ENCODE results near the gene BSG.
A peak's percentile ranks its signal among the peaks of the same experiment; 100 is the strongest.
"Not testable (repeated sequence)": the region's sequence is repeated elsewhere in the genome, so short reads cannot be mapped to it uniquely, and the experiment has no call there.

BSG gene

DNA sequence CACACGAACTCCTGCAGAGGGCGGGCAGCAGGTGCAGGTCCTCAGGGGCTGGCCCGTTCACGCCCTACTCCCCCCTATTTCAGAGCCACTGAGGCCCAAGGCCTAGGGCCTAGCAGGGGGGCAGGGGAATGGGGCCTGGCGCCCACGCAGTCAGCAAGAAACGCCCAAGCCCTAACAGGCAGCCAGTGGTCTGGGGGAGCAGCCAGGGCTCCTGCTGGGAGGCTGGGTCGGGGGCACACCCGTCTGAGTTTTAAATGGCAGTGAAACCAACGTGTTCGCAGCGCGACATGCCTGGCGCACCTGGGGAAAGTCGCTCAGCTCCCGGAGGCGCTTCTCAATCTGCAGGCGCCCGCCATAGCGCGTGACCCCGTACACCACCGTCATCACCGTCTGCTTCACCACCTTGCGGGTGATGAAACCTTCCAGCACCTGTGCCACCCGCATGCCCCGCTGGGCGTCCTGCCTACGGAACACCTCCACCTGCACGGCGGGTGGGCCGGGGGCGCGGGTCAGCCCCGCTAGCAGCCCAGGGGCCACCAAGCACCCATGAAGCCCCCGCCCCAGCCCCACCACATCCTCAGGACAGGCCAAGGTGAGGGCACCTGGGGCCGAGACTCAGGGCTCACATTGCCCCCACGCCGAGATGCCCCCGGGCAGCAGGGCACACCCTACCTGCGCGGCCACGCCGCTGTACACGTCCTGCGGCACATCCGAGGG, 47.0 kb downstream of the BSG start:
- DNase-seq (ENCODE audit: low read depth in 4 of 4, low spot score in 1 of 4) = no peak

DNA sequence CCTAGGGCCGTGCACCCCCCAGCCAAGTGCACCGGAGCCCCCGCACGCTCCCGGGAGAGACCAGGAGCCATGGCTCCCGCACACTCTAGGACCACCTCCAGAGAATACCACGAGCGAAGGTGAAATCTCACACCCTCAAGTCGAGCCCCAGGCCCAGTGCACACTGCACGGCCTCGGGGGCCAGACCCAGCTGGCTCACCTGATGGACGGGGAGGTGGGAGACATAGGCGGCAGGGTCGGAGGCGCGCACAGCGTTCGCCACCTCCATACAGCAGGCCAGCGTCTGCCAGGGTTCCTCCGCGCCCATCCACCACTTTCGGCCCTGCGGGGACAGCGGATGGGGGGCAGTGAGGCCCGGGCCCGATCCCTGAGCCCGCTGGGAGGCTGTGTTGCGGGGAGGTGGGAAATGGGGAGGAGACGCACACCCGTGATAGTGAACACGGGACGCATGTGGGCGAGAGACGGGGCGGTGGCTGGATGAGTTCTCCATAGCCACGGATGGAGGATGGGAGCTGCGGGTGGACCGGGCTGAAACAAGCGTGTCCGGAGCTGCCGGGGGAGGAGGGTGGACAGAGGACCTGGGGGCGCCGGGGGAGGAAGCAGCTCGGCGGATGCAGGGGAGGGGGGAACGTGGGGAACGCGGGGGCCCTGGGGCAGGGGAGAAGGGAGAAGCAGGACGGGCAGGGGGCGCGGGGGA, 47.9 kb downstream of the BSG start:
- no peak for DNase-seq (ENCODE audit: low read depth in 4 of 4, low spot score in 1 of 4)

DNA sequence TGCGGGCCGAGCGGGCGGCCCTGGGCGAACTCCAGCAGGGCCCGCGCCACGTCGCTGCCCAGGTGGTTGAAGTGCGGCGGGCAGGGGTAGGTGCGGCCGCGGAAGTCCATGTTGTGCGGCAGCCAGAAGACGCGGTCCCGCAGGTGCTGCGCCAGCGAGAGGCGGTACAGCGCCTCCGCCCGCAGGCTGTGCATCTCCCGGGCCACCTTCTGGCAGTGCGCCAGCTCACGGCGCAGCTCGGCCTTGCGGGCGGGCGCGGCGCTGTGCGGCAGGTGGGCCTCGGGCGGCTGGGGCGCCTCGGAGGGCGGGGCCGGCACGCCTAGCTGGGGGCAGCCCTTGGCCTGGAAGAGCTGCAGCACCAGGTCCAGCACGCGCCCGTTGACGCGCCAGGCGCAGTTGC, 48.8 kb downstream of the BSG start:
- DNase-seq (ENCODE audit: low read depth in 4 of 4, low spot score in 1 of 4) = not testable (repeated sequence)

DNA sequence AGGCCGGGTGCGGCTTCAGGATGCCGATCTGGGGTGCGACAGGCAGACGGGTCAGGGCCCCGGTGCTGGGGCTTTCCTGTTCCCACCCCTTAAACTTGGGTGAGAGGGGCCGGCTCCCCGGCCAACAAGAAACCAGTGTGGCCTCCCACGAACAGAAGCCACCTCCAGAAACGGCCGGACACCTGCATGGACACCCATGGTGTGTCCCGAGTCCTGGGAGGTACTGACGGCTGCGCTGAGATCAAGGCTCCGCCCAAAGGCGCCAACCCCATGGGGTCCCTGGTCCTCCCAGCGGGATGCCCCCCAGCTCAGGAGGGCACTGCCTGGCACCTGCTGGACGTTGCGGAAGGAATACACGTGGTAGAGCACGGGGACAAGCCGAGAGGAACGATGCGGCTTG, 49.4 kb downstream of the BSG start:
- DNase-seq (ENCODE audit: low read depth in 4 of 4, low spot score in 1 of 4) = no peak

DNA sequence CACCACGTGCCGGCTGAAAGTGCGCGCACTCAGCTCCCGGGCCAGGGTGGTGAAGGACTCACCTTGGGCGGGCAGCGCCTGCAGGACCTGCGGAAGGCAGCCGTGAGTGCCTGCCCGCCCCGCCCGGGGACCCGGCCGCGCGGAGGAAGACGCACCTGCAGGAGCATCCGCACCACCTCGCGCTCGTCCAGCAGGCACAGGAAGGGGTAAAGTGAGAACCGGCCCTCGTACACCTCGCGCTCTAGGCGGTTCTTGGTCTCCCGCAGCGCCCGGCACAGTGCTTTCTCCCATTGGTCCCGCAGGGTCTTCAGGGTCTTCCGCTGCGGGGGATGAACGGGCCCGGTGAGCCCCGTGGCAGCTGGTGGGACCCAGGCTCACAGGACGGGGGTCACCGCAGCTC, 50.3 kb downstream of the BSG start:
- no peak for DNase-seq (ENCODE audit: low read depth in 4 of 4, low spot score in 1 of 4)

DNA sequence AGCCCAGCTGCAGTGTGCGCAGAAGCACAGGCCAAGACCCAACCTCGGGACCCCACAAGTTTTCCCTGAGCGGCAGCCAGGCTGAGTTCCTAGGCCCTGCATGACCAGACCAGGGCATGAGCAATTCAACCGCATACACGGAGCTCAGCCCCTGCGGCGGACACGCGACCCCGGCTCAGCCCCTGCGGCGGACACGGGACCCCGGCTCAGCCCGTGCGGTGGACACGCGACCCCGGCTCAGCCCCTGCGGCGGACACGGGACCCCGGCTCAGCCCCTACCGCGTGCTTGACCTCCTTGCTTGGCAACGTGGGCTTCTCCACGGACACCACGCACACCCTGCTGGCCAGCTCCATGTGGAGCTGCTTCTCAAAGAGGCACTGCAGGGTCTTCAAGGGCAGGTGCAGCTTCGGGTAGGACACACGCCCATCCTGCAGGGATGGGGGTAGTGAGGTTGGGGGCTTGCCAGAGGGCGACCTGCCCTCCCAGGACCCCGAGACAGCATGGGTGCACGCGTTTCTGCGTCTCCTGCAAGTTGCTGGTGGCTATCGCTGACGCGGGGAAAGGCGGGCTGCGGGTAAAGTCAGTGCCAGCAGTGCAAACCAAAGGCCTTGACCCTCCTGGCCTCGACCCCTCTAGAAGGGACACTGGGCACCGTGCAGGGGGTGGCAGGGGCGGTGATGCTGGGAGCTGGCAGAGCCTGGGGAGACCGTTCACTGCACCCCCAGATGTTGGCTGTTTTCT, 51.0 kb downstream of the BSG start:
- DNase-seq (ENCODE audit: low read depth in 4 of 4, low spot score in 1 of 4) = no peak

DNA sequence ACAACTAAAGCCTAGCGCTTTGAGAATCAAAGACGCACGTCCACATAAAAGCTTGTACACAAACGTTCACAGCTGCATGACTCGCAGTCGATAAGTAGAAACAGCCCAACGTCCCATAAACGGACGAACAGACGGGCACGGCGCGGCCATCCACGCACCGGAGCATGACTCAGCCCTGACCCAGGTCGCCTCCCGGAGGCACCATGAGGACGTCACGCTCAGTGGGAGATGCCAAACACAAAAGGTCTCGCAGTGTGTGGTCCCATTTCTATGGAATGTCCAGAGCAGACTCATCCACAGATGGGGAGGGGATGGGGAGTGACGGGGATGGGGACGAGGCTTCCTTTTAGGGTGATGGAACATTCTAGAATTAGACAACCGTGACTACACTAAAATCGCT, 51.6 kb downstream of the BSG start:
- no peak for DNase-seq (ENCODE audit: low read depth in 4 of 4, low spot score in 1 of 4)

DNA sequence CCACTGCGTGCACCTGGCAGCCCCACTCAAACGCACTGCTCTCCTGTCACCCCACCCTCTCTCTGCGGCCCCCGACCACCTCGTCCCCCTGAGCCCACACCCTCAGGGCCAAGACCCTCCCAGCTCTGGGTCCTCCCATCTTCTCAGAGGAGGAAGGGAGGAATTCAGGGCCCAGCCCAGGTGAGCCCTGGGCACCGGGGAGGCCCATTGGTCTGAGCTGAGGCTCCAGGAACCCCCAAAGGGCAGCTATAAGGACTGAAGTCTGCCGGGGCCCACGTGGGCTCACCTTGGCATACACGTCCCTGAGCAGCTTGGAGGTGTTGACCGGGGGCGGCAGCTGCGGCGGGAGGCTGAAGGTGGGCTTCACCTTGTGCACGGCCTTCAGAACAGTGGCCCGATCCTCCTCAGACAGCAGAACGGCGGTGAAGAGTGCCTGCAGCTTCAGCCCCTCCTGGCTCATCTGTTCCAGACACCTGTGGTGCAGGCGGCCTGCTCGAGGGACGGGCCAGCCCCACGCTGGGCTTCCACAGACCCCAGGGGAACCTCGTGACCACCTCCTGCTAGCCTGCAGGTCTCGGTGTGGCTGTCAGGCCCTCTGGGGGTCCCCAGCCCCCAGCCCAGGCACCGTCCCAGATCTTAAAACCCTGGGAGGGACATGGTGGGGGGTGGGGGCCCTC, 52.2 kb downstream of the BSG start:
- DNase-seq (ENCODE audit: low read depth in 4 of 4, low spot score in 1 of 4) = no peak

DNA sequence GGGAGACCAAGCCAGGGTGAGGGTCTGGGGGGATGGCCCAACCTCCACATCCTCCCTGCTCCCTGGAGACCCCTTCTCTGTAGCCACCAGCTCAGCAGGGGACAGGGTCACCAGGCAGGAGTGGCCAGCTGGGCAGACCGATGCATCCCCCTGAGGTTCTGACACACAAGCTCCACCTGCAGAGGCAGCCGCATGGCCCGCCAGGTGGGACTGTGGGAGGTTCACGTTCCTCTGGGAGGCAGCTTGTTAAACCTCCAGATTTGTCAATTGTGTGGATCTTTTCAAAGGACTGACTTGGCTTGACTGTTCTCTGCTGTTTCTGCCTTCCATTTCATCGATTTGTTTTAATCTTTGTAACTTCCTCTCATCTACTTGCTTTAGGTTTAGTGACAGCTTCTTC, 52.9 kb downstream of the BSG start:
- DNase-seq (ENCODE audit: low read depth in 4 of 4, low spot score in 1 of 4) = no peak

DNA sequence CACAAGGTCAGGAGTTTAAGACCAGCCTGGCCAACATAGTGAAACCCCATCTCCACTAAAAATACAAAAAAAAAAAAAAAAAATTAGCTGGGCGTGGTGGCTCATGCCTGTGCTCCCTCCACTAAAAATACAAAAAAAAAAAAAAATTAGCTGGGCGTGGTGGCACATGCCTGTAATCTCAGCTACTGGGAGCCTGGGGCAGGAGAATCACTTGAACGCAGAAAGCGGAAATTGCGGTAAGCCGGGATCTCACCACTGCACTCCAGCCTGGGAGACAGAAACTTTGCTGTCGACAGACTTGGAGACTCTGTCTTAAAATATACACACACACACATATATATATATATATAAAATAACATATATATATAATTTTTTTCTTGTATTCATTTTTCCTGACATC, 54.2 kb downstream of the BSG start:
- DNase-seq (ENCODE audit: low read depth in 4 of 4, low spot score in 1 of 4) = not testable (repeated sequence)

DNA sequence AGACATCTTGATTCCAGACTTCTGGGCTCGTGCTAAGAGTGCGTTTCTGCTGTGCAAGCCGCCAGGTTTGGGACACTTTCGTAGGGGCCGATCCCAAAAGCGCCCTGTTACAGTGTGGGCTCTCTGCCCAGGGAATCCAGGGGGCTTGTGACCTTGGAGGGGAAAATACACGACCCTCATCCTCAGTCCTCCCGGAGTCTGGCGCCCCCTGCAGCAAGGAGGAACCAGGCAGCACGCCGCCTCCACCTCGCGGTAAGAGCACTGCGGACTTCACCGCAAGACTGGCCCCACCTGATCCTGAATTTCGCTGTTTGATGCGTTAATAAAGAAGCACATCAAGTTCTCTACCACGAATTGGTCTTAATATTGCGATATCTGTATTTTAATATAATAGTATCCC, 55.8 kb downstream of the BSG start:
- no peak for DNase-seq (ENCODE audit: low read depth in 4 of 4, low spot score in 1 of 4)

DNA sequence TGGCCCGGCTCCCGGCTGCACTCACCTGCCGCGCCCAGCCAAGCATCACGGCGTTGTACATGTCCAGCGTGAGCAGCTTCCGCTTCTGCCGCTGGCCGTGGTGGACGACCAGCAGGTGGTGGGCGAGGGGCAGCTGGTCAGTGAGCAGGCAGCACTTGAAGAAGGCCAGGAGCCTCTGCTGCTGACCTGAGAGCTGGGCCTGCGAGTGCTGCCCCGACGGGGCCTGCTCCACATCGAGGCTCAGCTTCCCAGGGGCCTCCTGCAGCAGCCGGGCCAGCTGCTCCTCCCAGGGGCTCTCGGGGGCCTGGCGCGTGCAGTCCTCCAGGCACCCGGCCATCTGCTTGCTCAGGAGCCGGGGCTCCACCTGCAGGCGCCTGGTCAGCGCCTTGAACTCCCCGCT, 57.1 kb downstream of the BSG start:
- not testable (repeated sequence) for DNase-seq (ENCODE audit: low read depth in 4 of 4, low spot score in 1 of 4)

DNA sequence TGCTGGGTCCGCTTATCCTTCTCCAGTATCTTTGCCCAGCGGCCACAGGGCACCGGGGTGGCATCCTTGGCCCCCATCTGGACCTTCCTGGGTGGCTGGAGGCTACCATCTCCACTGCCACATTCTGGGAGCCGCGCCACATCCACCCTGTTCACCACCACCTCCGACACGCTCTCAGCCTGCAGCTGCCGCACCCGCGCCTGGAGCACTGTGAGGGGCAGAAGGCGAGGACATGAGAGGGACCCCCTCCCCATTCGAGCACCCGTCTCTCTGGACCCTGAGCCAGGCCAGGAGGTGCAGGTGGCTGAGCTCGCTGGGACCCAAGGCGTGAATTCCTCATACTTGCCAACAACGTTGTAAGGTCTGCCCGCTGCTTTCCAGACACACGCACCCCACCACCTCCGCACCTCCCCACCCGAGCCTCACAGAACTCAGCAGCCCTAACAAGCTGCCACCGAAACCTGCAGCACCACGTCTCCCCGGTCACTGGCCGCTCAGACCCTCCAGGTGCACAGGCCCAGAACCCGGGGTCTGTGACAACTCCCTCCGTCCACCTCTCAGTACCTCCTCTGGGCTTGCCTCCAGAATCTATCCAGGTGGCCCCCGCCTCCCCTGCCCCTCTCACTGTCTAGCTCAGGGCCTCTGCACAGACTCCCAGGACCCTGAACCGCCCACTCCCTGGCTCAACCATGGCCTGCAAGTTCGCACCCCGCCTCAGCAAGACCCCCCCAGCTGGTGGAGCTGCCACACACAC, 57.7 kb downstream of the BSG start:
- no peak for DNase-seq (ENCODE audit: low read depth in 4 of 4, low spot score in 1 of 4)

DNA sequence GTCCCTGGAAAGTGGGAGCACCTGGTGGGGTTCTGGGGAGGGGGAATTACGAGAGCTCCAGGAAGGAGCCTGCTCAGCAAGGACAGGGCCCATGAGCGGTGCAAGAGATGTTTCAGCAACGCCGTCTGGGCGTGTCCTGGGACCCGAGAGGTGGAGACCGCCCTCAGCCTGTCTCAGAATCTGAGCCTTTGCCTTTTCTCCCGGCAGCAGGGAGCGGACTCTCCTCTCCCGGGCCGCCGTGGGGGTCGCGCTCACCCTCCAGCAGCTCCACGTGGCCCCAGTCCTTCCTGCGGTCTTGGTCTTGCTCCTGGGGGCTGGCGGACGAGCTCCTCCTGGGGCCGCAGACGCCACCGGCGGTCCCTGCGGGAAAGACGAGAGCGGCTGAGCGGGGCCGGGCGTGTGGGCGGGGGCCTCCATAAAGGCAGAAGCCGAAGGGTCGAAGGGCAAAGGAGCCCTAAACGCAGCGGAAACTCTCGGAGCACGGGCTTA, 60.2 kb downstream of the BSG start:
- peak in 2 of 4 experiments; percentile 25 to 47 for DNase-seq (ENCODE audit: low read depth in 4 of 4, low spot score in 1 of 4)
